ENCODE measurements around the gene MBOAT2. TPM values are rescaled to one million over a fixed set of nuclear protein-coding genes. Genes with fewer than 3 reads are reported as not detected.

Gene MBOAT2
- polyA plus RNA-seq, 1 donor from 2014 or later = 205 TPM

DNA sequence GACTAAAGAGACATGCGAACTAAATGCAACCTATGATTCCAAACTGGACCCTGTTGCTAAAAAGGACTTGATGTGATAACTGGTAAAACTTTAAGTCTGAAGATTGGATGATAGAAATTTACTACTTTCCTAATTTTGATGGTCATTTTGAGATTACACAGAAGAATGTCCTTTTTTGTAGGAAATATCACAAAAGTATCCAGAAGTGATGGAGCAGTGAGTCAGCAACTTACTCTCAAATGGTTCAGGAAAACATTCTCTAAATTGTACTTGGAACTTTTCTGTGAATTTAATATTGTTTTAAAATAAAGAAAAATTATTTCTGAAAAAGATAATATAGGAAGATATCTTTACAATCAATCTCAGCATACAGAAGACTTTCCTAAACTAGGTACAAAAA is 19.9 kb downstream of the MBOAT2 start:
- Histone ChIP-seq H2AFZ (ENCODE audit: low read depth, low read length) (no peak overlapping the region), H3K4me3 (ENCODE audit: low read length) (no peak overlapping the region), H3K9ac (ENCODE audit: low read length) (no peak overlapping the region), H3K79me2 (replicated peaks; ENCODE audit: insufficient read depth, low read length) (peaks cover 65% of the 10 kb centered on the region), H4K20me1 (ENCODE audit: insufficient read depth) (no peaks in the 10 kb centered on the region), H3K4me2 (ENCODE audit: low read length) (no peak overlapping the region), H3F3A (ENCODE audit: insufficient read depth, low read length, poor library complexity, severe bottlenecking) (no peaks in the 10 kb centered on the region), H3K9me2 (ENCODE audit: insufficient read depth, low read length) (no peaks in the 10 kb centered on the region), H3K27ac (ENCODE audit: low read length) (no peak overlapping the region), H3K36me3 (ENCODE audit: insufficient read depth, low read length) (no peaks in the 10 kb centered on the region), H3K27me3 (ENCODE audit: insufficient read depth, low read depth, low read length) (no peaks in the 10 kb centered on the region), H3K9me3 (ENCODE audit: low read length) (no peaks in the 10 kb centered on the region)
- TF ChIP-seq SMC3 (conservative IDR thresholded peaks at IDR 0.05; ENCODE audit: poor library complexity) = no peak
- no peak for TF ChIP-seq EP300 (conservative IDR thresholded peaks at IDR 0.05; ENCODE audit: poor library complexity, severe bottlenecking)
- TF ChIP-seq REST (IDR thresholded peaks at IDR 0.05; ENCODE audit: borderline replicate concordance) = no peak
- no peak for TF ChIP-seq MXI1 (conservative IDR thresholded peaks at IDR 0.05; ENCODE audit: poor library complexity, severe bottlenecking)
- TF ChIP-seq EZH2 (IDR thresholded peaks at IDR 0.05; ENCODE audit: borderline replicate concordance, insufficient read depth, low read length, poor library complexity, severe bottlenecking) = no peak
- no peak for TF ChIP-seq RAD21 (conservative IDR thresholded peaks at IDR 0.05)
- TF ChIP-seq, protein P1, sequence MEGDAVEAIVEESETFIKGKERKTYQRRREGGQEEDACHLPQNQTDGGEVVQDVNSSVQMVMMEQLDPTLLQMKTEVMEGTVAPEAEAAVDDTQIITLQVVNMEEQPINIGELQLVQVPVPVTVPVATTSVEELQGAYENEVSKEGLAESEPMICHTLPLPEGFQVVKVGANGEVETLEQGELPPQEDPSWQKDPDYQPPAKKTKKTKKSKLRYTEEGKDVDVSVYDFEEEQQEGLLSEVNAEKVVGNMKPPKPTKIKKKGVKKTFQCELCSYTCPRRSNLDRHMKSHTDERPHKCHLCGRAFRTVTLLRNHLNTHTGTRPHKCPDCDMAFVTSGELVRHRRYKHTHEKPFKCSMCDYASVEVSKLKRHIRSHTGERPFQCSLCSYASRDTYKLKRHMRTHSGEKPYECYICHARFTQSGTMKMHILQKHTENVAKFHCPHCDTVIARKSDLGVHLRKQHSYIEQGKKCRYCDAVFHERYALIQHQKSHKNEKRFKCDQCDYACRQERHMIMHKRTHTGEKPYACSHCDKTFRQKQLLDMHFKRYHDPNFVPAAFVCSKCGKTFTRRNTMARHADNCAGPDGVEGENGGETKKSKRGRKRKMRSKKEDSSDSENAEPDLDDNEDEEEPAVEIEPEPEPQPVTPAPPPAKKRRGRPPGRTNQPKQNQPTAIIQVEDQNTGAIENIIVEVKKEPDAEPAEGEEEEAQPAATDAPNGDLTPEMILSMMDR (IDR thresholded peaks at IDR 0.05; ENCODE audit: poor library complexity, severe bottlenecking) = no peak
- no peak for TF ChIP-seq TAF1 (IDR thresholded peaks at IDR 0.05; ENCODE audit: low read depth)
- TF ChIP-seq POLR2AphosphoS5 (IDR thresholded peaks at IDR 0.05) = no peak

GRCh38 chr2:8981876-8982275 is 21.6 kb downstream of the MBOAT2 start:
- Histone ChIP-seq H3K27me3 (ENCODE audit: insufficient read depth, low read depth, low read length) (no peaks in the 10 kb centered on the region), H3K9me2 (ENCODE audit: insufficient read depth, low read length) (no peaks in the 10 kb centered on the region), H2AFZ (ENCODE audit: low read depth, low read length) (no peak overlapping the region), H3K79me2 (replicated peaks; ENCODE audit: insufficient read depth, low read length) (peaks cover 61% of the 10 kb centered on the region), H3K27ac (ENCODE audit: low read length) (no peak overlapping the region), H3F3A (ENCODE audit: insufficient read depth, low read length, poor library complexity, severe bottlenecking) (no peaks in the 10 kb centered on the region), H4K20me1 (ENCODE audit: insufficient read depth) (no peaks in the 10 kb centered on the region), H3K9me3 (ENCODE audit: low read length) (no peaks in the 10 kb centered on the region), H3K4me3 (ENCODE audit: low read length) (no peak overlapping the region), H3K36me3 (ENCODE audit: insufficient read depth, low read length) (no peaks in the 10 kb centered on the region), H3K9ac (ENCODE audit: low read length) (no peak overlapping the region), H3K4me2 (ENCODE audit: low read length) (no peak overlapping the region)
- TF ChIP-seq POLR2AphosphoS5 (IDR thresholded peaks at IDR 0.05) = no peak
- TF ChIP-seq EZH2 (IDR thresholded peaks at IDR 0.05; ENCODE audit: borderline replicate concordance, insufficient read depth, low read length, poor library complexity, severe bottlenecking) = no peak
- no peak for TF ChIP-seq MXI1 (conservative IDR thresholded peaks at IDR 0.05; ENCODE audit: poor library complexity, severe bottlenecking)
- TF ChIP-seq RAD21 (conservative IDR thresholded peaks at IDR 0.05) = no peak
- TF ChIP-seq EP300 (conservative IDR thresholded peaks at IDR 0.05; ENCODE audit: poor library complexity, severe bottlenecking) = no peak
- no peak for TF ChIP-seq REST (IDR thresholded peaks at IDR 0.05; ENCODE audit: borderline replicate concordance)
- TF ChIP-seq SMC3 (conservative IDR thresholded peaks at IDR 0.05; ENCODE audit: poor library complexity) = no peak
- TF ChIP-seq, protein P1 (IDR thresholded peaks at IDR 0.05; ENCODE audit: poor library complexity, severe bottlenecking) = no peak
- TF ChIP-seq TAF1 (IDR thresholded peaks at IDR 0.05; ENCODE audit: low read depth) = no peak
